Right atrium auricular region (tissue), 2 donors: ENCODE data around the gene PDE6B. TPM values are rescaled to one million over a fixed set of nuclear protein-coding genes. Genes with fewer than 3 reads are reported as not detected.

ENCODE experiments used
- DNase-seq: peaks from one replicate; pipeline ENCODE4 v3.0.0-alpha.2; 2019; ENCODE audit warnings: low spot score
- H3K27ac ChIP-seq, 2 donors: fragments of 200-600 bp; sonication (generic); 1 replicate in 1 of 2; 2 replicates in 1 of 2; pipeline ENCODE4 v1.5.1; 2016 to 2019
- H3K27me3 ChIP-seq, 2 donors: fragments of 200-600 bp; sonication (generic); one replicate each; pipeline versions ENCODE4 v1.5.1 to v1.6.0; 2017 to 2019
- H3K36me3 ChIP-seq: fragments of 200-600 bp; sonication (generic); one replicate; pipeline ENCODE4 v1.5.1; 2016
- H3K4me1 ChIP-seq, 2 donors: fragments of 200-600 bp; sonication (generic); one replicate each; pipeline versions ENCODE4 v1.5.1 to v1.6.0; 2017 to 2019
- H3K4me3 ChIP-seq, 2 donors: fragments of 200-600 bp; sonication (generic); 1 replicate in 1 of 2; 2 replicates in 1 of 2; pipeline ENCODE4 v1.5.1; 2017 to 2019; ENCODE audit warnings: mild to moderate bottlenecking in 1 of 2, moderate library complexity in 1 of 2
- H3K9me3 ChIP-seq, 2 donors: fragments of 200-600 bp; sonication (generic); one replicate each; pipeline ENCODE4 v1.5.1; 2019
- total RNA-seq, 2 donors: library from RNA; depleted of rRNA; stranded (reverse); fragments of >200 nt; gene quantifications; one replicate each; pipeline ENCODE4 v1.1.0, GENCODE V29; 2016
- TF ChIP-seq, protein P1 (sequence below), 2 donors: fragments of 200-600 bp; sonication (generic); IDR thresholded peaks; one replicate each; pipeline ENCODE4 v1.5.1; 2019; ENCODE audit warnings: antibody characterized with exemption in 2 of 2

The PDE6B gene
- total RNA-seq, 2 donors from 2014 or later = 2.3 to 4.6 TPM

DNA sequence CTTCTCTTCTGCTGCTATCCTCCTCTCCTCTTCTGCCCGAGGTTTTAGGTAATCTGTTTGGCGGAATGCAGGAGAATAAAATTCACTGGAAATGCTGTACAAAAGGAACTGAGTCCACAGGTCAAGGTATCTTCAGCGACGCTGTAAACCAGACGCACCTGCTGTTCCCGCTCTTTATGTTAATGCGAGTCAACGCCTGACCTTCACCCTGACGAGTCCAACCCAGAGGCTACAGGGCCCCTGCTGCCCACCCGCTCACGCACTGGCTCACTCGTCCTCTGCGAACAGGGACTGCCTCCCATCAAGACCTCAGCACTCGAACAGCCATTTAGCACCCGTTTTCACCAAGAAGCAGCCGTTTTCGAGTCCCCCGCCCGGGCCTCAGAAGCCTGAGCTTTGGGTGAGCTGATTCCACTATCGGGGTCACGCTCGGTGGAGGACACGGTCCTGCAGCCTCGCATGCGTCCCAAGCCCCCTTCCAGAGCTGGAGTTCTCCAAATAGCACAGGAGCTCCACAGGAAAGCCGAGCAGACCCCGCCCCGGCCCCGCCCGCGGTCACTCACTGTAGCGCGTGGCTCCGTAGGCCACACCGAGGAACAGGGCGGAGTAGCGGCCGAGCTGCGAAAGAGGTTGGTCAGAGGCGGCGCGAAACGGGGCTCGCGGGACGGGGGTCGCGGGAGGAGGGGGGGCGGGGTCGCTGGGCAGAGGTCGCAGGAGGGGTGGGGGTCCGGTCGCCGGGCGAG lies 48.1 kb downstream of the PDE6B start:
- peaks cover 22% of the 10 kb centered on the region for H3K36me3 ChIP-seq
- peak overlapping the region; percentile 84 to 91 for H3K4me3 ChIP-seq
- peak overlapping the region; percentile 94 to 97 for H3K27ac ChIP-seq
- TF ChIP-seq, protein P1, sequence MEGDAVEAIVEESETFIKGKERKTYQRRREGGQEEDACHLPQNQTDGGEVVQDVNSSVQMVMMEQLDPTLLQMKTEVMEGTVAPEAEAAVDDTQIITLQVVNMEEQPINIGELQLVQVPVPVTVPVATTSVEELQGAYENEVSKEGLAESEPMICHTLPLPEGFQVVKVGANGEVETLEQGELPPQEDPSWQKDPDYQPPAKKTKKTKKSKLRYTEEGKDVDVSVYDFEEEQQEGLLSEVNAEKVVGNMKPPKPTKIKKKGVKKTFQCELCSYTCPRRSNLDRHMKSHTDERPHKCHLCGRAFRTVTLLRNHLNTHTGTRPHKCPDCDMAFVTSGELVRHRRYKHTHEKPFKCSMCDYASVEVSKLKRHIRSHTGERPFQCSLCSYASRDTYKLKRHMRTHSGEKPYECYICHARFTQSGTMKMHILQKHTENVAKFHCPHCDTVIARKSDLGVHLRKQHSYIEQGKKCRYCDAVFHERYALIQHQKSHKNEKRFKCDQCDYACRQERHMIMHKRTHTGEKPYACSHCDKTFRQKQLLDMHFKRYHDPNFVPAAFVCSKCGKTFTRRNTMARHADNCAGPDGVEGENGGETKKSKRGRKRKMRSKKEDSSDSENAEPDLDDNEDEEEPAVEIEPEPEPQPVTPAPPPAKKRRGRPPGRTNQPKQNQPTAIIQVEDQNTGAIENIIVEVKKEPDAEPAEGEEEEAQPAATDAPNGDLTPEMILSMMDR (IDR thresholded peaks at IDR 0.05) = no peak
- H3K27me3 ChIP-seq = no peaks in the 10 kb centered on the region
- DNase-seq = no peak
- H3K4me1 ChIP-seq = peaks cover 0 to 31% of the 10 kb centered on the region in 2 donors
- H3K9me3 ChIP-seq = no peaks in the 10 kb centered on the region

DNA sequence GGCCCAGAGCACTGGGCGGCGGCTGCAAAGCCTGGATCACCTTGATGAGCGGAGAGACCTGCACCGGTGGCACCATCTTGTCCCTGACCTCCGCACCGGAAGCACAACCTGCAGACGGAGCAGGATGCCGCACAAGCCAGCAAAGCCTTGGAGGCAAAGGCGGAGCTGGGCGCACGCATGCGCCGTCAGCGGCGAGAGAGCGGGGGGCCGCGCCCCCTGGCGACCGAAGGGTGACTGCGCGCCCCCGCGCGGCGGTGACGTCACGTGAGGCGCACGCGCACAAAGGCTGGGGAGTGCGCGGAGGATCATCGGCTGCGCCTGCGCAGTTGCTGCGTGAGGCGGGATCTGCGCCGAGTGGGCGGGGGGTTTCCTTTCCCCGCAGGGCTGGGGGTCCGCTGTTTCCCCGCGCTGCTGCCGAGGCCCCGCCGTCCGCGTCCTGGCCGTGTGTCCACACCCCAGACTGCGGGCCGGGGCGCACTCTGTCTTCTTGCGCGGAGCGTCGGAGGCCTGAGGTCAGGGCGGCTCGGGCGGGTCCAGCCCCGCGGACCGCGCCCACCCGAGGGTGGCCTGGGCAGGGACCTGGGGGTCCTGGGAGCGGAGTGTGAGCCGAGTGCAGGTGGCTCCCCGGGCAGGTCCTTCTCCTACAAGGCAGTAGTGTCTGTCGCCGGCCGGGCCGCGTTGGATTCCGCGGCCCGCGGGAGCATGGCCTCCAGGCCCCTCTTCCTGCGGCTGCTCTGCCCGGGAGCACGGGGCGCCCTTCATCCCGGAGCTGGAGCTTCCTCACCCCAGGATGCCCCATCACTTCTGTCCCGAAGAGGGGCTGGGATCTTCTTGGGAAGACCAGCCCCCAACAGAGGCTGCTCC lies 49.0 kb downstream of the PDE6B start, which contains the start of the genes ATP5ME and MYL5:
Gene ATP5ME (minus strand): TSS at position 105 of the 864 bp plus-strand sequence. CDS start 29 bp downstream, at position 76.
Gene MYL5 (plus strand): TSS at position 371 of the 864 bp plus-strand sequence. CDS start 3,485 bp downstream, outside the sequence.
- H3K27me3 ChIP-seq = no peaks in the 10 kb centered on the region
- H3K9me3 ChIP-seq = no peaks in the 10 kb centered on the region
- peak within 1 kb of the TSS; percentile 84 to 91 for H3K4me3 ChIP-seq
- DNase-seq = peak; percentile 97
- TF ChIP-seq, protein P1 (IDR thresholded peaks at IDR 0.05) = peak; percentile 74 to 89
- H3K36me3 ChIP-seq = peaks cover 22% of the 10 kb centered on the region
- H3K4me1 ChIP-seq = peaks cover 0 to 31% of the 10 kb centered on the region in 2 donors
- H3K27ac ChIP-seq = peak within 1 kb of the TSS; percentile 94 to 97

DNA sequence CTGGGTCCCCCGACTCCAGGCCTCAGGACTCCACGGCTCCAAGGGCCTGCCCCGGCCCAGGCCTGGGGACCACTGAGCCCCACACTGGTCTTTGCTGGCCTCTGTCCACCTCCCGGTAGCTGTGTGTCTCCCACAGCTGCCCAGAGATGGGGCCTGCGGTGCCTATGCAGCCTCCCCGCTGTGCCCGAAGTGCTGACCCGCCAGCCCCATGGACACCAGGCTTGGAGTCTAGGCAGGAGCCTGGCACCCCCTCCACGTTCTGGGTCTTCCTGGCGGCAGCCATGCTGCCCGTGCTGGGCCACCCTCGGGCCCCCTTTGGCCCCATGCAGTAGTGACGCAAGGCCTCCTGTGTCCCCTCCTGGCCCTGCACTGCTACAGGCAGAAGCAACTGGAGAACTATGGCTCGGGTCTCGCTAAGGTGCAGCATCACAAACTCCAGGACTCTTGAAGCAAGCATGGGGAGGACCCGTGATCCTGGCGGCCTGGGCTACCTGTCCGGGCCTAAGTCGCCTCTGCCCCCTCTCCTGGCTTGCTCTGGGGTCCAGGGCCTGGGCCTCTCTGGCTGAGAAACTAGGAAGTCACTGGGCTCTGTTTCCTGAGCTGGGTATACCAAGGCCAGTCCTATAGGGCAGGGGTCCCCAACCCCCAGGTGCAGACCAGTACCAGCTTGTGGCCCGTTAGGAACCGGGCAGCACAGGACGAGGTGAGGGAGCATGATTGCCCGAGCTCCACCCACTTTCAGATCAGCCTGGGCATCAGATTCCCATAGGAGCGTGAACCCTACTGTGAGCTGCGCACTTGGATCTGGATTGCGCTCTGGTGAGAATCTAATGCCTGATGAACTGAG lies 49.9 kb downstream of the PDE6B start:
- Histone ChIP-seq H3K4me1 (peaks cover 0 to 31% of the 10 kb centered on the region in 2 donors), H3K4me3 (peak overlapping the region; percentile 84 to 91), H3K36me3 (peaks cover 22% of the 10 kb centered on the region), H3K27ac (peak overlapping the region; percentile 94 to 97), H3K27me3 (no peaks in the 10 kb centered on the region), H3K9me3 (no peaks in the 10 kb centered on the region)
- TF ChIP-seq, protein P1 (IDR thresholded peaks at IDR 0.05) = no peak
- no peak for DNase-seq

DNA sequence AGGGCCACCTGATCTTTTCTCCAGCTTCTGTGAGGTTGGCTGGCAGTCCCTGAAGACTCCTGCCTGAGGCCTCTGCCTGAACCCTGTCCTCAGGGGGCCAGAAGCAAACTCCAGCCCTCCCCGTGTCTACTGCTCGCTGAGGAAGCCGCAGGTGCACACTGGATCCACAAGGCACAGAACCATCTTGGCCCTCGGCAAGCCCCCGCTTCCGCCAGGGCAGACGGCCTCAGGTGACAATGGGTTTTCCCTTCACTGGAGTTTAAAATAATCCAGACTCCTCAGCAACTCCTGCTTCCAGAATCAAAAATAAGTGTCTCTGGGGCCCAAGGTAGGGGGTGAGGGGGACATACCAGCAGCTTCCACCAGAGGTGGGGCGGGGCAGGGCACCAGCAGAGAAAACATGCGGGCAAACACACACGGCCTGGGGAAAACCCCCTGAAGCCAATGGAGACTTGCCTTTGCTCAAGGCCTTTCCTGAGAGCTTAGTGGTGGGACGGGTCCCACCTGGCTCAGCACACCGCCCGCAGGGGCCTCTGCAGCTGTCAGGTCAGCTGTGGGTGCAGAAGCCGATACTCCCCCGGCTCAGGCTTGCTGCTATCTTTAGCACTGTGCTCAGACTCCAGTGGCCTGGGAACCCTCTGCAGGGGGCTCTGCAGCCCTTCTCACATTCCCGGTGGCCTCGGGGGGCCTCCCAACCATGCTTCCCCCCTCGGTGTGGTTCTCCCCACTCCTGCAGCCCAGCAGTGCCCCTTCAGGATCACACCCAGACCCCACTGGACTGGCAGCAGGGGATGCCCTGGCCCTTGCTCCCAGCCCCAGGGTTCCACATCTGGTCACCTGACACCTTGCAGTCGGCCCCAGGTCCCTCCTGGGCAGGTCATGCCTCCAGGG lies 50.9 kb downstream of the PDE6B start:
- H3K27me3 ChIP-seq = no peaks in the 10 kb centered on the region
- TF ChIP-seq, protein P1 (IDR thresholded peaks at IDR 0.05) = no peak
- peaks cover 15% of the 10 kb centered on the region for H3K36me3 ChIP-seq
- no peaks in the 10 kb centered on the region for H3K9me3 ChIP-seq
- peaks cover 0 to 41% of the 10 kb centered on the region in 2 donors for H3K4me1 ChIP-seq
- H3K4me3 ChIP-seq = no peak overlapping the region
- no peak overlapping the region for H3K27ac ChIP-seq
- no peak for DNase-seq
